Stimulated activated CD4-positive, alpha-beta T cell treated with anti-CD3 and anti-CD28 coated beads, Interleukin-2, amount 100 ng/mL, for 48 hours (primary cell): Measurements from ENCODE around the gene PLD4.
"Not testable (repeated sequence)": the region's sequence is repeated elsewhere in the genome, so short reads cannot be mapped to it uniquely, and the experiment has no call there.

Source experiments
- DNase-seq, 2 donors: peaks; one replicate each; pipeline ENCODE4 v3.0.0-alpha.2; 2020

Gene PLD4

GRCh38 chr14:104942586-104942985, 17.9 kb downstream of the PLD4 start:
- no peak for DNase-seq

- DNase-seq, result not testable (repeated sequence)
Measured at GRCh38 chr14:104943216-104944015, 18.7 kb downstream of the PLD4 start.

GRCh38 chr14:104944016-104944308, 19.3 kb downstream of the PLD4 start:
- DNase-seq, result not testable (repeated sequence)

GRCh38 chr14:104944436-104945205, 19.9 kb downstream of the PLD4 start:
- DNase-seq, result not testable (repeated sequence)

DNA sequence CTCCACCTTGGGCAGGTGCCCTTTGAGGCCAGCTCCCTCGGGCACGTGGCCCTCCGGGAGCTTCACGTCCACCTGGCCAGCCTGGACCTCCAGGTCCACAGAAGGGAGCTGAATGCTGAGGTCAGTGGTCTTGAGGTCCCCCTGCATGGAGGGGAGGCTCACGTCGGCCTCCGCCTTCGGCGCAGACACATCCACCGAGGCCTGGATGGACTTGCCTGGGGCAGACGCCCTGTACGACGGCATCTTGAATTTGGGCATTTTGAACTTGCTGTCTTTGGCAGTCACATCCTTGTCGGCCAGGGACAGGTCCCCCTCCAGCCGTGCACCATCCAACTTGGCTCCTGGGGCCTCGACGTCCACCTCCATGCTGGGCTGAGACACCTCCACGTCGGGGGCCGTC, 20.6 kb downstream of the PLD4 start:
- DNase-seq, result not testable (repeated sequence)

- not testable (repeated sequence) for DNase-seq
Measured at GRCh38 chr14:104945986-104946965, 21.6 kb downstream of the PLD4 start.

DNA sequence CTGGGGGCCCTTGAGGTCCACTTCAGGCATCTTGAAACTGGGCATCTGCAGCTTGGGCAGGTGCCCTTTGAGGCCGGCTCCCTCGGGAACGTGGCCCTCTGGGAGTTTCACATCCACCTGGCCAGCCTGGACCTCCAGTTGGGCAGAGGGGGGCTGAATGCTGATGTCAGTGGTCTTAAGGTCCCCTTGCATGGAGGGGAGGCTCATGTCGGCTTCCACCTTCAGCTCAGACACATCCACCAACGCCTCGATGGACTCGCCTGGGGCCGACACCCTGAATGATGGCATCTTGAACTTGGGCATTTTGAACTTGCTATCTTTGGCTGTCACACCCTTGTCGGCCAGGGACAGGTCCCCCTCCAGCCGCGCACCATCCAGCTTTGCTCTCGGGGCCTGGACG, 22.5 kb downstream of the PLD4 start:
- not testable (repeated sequence) for DNase-seq

- not testable (repeated sequence) for DNase-seq
Measured at GRCh38 chr14:104947881-104948735, 23.4 kb downstream of the PLD4 start.

DNA sequence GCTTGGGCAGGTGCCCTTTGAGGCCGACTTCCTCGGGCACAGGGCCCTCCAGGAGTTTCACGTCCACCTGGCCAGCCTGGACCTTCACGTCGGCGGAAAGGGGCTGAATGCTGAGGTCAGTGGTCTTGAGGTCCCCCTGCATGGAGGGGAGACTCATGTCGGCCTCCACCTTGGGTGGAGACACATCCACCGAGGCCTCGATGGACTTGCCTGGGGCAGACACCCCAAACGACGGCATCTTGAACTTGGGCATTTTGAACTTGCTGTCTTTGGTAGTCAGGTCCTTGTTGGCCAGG, 24.0 kb downstream of the PLD4 start:
- no peak for DNase-seq

DNA sequence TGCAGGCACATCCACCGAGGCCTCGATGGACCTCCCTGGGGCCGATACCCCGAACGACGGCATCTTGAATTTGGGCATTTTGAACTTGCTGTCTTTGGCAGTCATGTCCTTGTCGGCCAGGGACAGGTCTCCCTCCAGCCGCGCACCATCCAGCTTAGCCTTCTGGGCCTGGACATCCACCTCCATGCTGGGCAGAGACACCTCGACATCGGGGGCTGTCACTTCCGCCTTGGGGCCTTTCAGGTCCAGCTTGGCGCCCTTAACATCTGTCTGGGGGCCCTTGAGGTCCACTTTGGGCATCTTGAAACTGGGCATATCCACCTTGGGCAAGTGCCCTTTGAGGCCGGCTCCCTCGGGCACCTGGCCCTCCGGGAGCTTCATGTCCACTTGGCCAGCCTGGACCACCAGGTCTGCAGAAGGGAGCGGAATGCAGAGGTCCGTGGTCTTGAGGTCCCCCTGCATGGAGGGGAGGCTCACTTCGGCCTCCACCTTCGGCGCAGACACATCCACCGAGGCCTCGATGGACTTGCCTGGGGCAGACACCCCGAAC, 24.8 kb downstream of the PLD4 start:
- not testable (repeated sequence) for DNase-seq

DNA sequence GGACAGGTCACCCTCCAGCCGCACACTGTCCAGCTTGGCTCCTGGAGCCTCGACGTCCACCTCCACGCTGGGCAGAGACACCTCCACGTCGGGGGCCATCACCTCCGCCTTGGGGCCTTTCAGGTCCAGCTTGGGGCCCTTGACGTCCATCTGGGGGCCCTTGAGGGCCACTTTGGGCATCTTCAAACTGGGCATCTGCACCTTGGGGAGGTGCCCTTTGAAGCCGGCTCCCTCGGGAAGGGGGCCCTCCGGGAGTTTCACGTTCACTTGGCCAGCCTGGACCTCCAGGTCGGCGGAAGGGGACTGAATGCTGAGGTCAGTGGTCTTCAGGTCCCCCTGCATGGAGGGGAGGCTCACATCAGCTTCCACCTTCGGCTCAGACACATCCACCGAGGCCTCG, 25.3 kb downstream of the PLD4 start:
- DNase-seq, result no peak

- DNase-seq, result not testable (repeated sequence)
Measured at GRCh38 chr14:104950701-104951100, 26.0 kb downstream of the PLD4 start.

DNA sequence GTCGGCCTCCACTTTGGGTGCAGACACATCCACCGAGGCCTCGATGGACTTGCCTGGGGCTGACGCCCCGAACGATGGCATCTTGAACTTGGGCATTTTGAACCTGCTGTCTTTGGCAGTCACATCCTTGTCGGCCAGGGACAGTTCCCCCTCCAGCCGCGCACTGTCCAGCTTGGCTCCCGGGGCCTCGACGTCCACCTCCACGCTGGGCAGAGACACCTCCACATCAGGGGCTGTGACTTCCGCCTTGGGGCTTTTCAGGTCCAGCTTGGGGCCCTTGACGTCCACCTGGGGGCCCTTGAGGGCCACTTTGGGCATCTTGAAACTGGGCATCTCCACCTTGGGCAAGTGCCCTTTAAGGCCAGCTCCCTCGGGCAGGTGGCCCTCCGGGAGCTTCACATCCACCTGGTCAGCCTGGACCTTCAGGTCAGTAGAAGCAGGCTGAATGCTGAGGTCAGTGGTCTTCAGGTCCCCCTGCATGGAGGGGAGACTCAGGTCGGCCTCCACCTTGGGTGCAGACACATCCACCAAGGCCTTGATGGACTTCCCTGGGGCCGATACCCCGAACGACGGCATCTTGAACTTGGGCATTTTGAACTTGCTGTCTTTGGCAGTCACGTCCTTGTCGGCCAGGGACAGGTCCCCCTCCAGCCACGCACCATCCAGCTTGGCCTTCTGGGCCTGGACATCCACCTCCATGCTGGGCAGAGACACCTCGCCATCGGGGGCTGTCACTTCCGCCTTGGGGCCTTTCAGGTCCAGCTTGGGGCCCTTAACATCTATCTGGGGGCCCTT, 27.4 kb downstream of the PLD4 start:
- DNase-seq, result not testable (repeated sequence)

DNA sequence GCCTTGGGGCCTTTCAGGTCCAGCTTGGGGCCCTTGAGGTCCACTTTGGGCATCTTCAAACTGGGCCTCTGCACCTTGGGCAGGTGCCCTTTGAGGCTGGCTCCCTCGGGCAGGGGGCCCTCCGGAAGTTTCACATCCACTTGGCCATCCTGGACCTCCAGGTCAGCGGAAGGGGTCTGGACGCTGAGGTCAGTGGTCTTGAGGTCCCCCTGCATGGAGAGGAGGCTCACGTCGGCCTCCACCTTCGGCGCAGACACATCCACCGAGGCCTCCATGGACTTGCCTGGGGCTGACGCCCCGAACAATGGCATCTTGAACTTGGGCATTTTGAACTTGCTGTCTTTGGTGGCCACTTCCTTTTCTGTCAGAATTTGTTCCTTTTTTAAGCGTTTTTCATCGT, 28.4 kb downstream of the PLD4 start:
- no peak for DNase-seq

DNA sequence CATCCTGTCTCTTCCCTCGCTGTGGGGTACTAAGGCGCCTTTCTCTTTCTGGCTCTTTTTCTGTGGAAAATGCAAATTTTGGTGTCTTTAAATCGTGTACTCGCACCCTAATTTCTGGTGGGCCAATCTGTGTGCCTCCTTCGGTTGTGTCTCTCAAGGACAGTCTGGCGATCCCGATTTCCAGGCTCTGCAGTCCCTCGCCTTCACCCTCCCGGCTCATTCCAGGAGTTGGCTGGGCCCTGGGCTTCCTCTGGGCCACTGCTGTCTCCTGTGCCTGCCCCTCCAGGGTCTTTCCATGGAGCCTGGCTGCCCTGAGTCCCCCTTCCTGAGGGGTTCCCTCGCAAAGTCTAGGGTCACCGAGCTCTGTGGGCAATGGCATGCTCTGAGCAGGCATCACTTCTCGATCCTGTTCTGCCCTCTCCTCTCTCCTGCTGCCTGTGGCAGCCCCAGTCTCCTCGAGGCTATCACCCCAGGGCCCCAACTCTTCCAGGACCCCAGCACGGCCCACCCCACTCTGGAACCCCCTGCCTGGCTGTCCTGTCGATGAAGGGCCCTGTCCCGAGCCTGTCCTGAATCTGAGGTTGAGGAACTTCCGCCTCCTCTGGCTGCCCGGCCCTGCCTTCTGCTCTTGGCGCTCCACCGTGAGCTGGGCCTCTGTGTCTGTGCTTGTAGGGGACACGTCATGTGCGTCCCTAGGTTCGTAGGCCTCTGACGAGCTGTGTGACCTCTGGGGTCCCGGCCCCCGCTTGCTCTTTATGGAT, 29.4 kb downstream of the PLD4 start:
- DNase-seq, result no peak

DNA sequence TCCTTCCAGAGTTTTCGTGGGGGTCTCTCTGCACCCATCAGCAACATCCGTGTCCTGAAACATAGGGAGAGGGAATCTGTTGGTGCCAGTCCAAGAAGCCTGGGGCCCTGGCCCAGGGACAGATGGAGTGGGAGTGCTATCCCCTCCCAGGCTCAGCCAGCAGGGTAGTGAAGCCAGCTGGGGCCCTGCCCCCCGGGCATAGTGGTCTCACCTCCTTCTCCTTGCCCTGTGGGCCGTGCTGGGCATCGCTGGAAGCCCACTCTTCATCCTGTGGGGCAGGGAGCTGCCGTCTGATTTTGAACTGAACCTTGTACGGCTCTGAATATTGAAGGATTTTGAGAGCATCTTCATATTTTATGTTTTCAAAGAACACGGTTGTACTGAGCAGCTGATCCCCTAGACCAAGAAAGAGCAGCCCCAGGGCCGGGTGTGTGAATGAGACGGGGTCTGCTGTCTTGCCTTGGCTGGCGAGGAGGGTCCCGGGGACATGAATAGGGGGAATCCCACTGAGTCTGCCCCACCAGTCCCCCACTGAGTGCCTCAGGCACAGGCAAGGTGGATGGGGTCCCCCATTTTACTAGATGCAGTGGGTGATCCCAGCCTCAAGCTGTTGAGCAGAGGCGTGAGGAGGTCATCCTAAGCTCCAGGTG, 30.2 kb downstream of the PLD4 start:
- DNase-seq, result no peak

GRCh38 chr14:104955396-104955770, 30.7 kb downstream of the PLD4 start:
- no peak for DNase-seq

- no peak for DNase-seq
Measured at GRCh38 chr14:104956290-104956890, 31.7 kb downstream of the PLD4 start.
